ENCODE results near the gene ZNF883.
"Not testable (repeated sequence)": the region's sequence is repeated elsewhere in the genome, so short reads cannot be mapped to it uniquely, and the experiment has no call there.

Gene ZNF883

GRCh38 chr9:113011911-113012381, at the start of gene ZNF883:
Gene ZNF883, minus strand, starts transcription at chr9:113012192.
- H3F3A ChIP-seq (ENCODE audit: insufficient read depth): no peaks in the 10 kb centered on the region
- no peaks in the 10 kb centered on the region for H3K9me3 ChIP-seq (ENCODE audit: insufficient read depth, low read length)
- H3K36me3 ChIP-seq (ENCODE audit: low read length): no peaks in the 10 kb centered on the region
- peaks cover 3% of the 10 kb centered on the region; the same call in 1 of the 2 replicates for H3K27me3 ChIP-seq (ENCODE audit: low read length)
- no peak within 1 kb of the TSS for H3K4me2 ChIP-seq (ENCODE audit: low read depth, low read length, poor library complexity, severe bottlenecking)
- H4K20me1 ChIP-seq (ENCODE audit: low read depth, low read length): no peaks in the 10 kb centered on the region
- no peak for TF ChIP-seq CTCF (IDR thresholded peaks at IDR 0.05; ENCODE audit: insufficient read depth, low read length, poor library complexity, severe bottlenecking)
- TF ChIP-seq EZH2phosphoT487 (conservative IDR thresholded peaks at IDR 0.05; ENCODE audit: low read length): no peak
- H3K9me2 ChIP-seq (replicated peaks; ENCODE audit: insufficient read depth, low read length): no peaks in the 10 kb centered on the region
- H3K27ac ChIP-seq (ENCODE audit: low read depth, low read length): no peak within 1 kb of the TSS
- no peak within 1 kb of the TSS for H2AFZ ChIP-seq (ENCODE audit: low read depth, low read length, severe bottlenecking)
- no peaks in the 10 kb centered on the region for H3K79me2 ChIP-seq (ENCODE audit: insufficient read depth, low read length)
- no peak within 1 kb of the TSS for H3K4me3 ChIP-seq (ENCODE audit: insufficient read depth, low read length, poor library complexity, severe bottlenecking)
- H3K9ac ChIP-seq (ENCODE audit: low read length): no peak within 1 kb of the TSS

GRCh38 chr9:113061072-113061850, 49.3 kb upstream of the ZNF883 start:
- not testable (repeated sequence) for H3K4me2 ChIP-seq (ENCODE audit: low read depth, low read length, poor library complexity, severe bottlenecking); H2AFZ ChIP-seq (ENCODE audit: low read depth, low read length, severe bottlenecking); H3K9me2 ChIP-seq (replicated peaks; ENCODE audit: insufficient read depth, low read length); H3K36me3 ChIP-seq (ENCODE audit: low read length); H3K9me3 ChIP-seq (ENCODE audit: insufficient read depth, low read length); H3K4me3 ChIP-seq (ENCODE audit: insufficient read depth, low read length, poor library complexity, severe bottlenecking); H3K27me3 ChIP-seq (ENCODE audit: low read length); H3F3A ChIP-seq (ENCODE audit: insufficient read depth); H3K9ac ChIP-seq (ENCODE audit: low read length); H4K20me1 ChIP-seq (ENCODE audit: low read depth, low read length); H3K27ac ChIP-seq (ENCODE audit: low read depth, low read length); H3K79me2 ChIP-seq (ENCODE audit: insufficient read depth, low read length)

- H3K27ac ChIP-seq (ENCODE audit: low read depth, low read length); H3K4me2 ChIP-seq (ENCODE audit: low read depth, low read length, poor library complexity, severe bottlenecking); H3K27me3 ChIP-seq (ENCODE audit: low read length); H3K4me3 ChIP-seq (ENCODE audit: insufficient read depth, low read length, poor library complexity, severe bottlenecking); H4K20me1 ChIP-seq (ENCODE audit: low read depth, low read length); H3K9me3 ChIP-seq (ENCODE audit: insufficient read depth, low read length); H3K9me2 ChIP-seq (replicated peaks; ENCODE audit: insufficient read depth, low read length); H3K36me3 ChIP-seq (ENCODE audit: low read length); H3K79me2 ChIP-seq (ENCODE audit: insufficient read depth, low read length); H3K9ac ChIP-seq (ENCODE audit: low read length); H2AFZ ChIP-seq (ENCODE audit: low read depth, low read length, severe bottlenecking); H3F3A ChIP-seq (ENCODE audit: insufficient read depth): not testable (repeated sequence)
Observed at GRCh38 chr9:113059581-113060284, 47.7 kb upstream of the ZNF883 start.

- Histone ChIP-seq H3K27ac (ENCODE audit: low read depth, low read length) (no peak overlapping the region), H3K27me3 (ENCODE audit: low read length) (no peaks in the 10 kb centered on the region), H3K4me2 (ENCODE audit: low read depth, low read length, poor library complexity, severe bottlenecking) (no peak overlapping the region), H3K9me3 (ENCODE audit: insufficient read depth, low read length) (no peaks in the 10 kb centered on the region), H3F3A (ENCODE audit: insufficient read depth) (no peaks in the 10 kb centered on the region), H3K9me2 (replicated peaks; ENCODE audit: insufficient read depth, low read length) (no peaks in the 10 kb centered on the region), H3K4me3 (ENCODE audit: insufficient read depth, low read length, poor library complexity, severe bottlenecking) (no peak overlapping the region), H2AFZ (ENCODE audit: low read depth, low read length, severe bottlenecking) (no peak overlapping the region), H4K20me1 (ENCODE audit: low read depth, low read length) (no peaks in the 10 kb centered on the region), H3K9ac (ENCODE audit: low read length) (no peak overlapping the region), H3K79me2 (ENCODE audit: insufficient read depth, low read length) (no peaks in the 10 kb centered on the region), H3K36me3 (ENCODE audit: low read length) (no peaks in the 10 kb centered on the region)
- TF ChIP-seq CTCF (IDR thresholded peaks at IDR 0.05; ENCODE audit: insufficient read depth, low read length, poor library complexity, severe bottlenecking): no peak
- TF ChIP-seq EZH2phosphoT487 (conservative IDR thresholded peaks at IDR 0.05; ENCODE audit: low read length): no peak
Observed at GRCh38 chr9:113057193-113057592, 45.2 kb upstream of the ZNF883 start.
